ENCODE measurements around the gene PITX1.

DNA sequence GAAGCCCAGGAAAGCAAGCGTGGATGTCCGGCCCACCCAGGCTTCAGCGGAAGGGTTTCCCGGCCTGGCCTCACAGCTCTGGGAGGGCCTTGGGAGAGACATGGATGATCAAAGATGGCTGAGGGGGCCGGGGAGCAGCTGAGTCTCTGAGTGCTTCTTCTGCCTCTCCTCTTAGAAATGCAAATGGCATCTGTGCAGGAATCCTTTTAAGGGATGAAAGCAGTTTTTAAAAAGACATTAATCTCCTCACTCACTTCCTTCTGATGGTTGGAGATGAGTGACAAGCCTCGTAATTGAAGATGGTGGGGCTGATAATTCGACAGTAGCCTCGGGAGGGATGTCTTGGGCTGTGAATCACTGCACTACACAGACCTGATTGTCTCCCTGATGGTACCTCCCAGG, 24.3 kb upstream of the PITX1 start:
- TF ChIP-seq, protein P1, sequence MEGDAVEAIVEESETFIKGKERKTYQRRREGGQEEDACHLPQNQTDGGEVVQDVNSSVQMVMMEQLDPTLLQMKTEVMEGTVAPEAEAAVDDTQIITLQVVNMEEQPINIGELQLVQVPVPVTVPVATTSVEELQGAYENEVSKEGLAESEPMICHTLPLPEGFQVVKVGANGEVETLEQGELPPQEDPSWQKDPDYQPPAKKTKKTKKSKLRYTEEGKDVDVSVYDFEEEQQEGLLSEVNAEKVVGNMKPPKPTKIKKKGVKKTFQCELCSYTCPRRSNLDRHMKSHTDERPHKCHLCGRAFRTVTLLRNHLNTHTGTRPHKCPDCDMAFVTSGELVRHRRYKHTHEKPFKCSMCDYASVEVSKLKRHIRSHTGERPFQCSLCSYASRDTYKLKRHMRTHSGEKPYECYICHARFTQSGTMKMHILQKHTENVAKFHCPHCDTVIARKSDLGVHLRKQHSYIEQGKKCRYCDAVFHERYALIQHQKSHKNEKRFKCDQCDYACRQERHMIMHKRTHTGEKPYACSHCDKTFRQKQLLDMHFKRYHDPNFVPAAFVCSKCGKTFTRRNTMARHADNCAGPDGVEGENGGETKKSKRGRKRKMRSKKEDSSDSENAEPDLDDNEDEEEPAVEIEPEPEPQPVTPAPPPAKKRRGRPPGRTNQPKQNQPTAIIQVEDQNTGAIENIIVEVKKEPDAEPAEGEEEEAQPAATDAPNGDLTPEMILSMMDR (IDR thresholded peaks at IDR 0.05), result no peak
- no peak for TF ChIP-seq POLR2A (IDR thresholded peaks at IDR 0.05)

Measured in lower leg skin (tissue), 3 donors.